HG03095 (cell line): Measurements from ENCODE around the gene ARHGEF10L.

Experiments used
- ATAC-seq: cut with Tn5 transposase; IDR thresholded peaks from one replicate; pipeline ENCODE4 v1.9.1; 2021; ENCODE audit warnings: moderate library complexity; ENCODE audit not compliant: unreplicated experiment

Gene ARHGEF10L

DNA sequence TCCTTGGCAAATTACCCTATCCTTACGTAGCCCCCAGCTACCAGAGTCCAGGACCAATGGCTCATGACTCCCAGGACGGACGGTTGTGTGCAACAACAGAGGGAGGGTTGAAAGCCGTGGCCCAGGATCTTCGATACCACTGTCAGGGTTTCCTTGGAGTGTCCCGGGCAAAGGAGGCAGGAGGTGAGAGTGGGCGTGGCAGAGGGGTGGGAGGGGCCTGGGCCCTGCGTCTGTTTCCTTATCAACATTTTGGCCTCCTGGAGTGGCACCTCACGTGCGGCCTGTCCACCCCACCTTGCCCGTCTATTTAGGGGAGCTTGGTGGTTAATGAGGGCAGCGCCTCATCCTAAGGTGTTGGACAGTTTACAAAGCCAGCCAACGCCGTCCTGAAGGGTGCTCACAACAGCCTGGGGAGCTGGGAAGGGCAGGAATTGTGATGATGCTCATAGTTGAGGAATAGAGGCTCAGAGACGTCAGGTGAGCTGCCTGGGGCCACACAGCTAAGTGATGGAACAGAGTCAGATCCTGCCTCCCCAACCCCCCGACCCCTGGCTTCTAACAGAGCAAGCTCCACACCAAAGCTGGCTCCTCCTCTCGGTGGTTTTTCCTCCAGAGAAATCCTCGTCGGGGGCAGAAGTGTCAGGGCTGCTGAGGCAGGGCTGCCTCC is 17.4 kb upstream of the ARHGEF10L start:
- ATAC-seq = no peak

DNA sequence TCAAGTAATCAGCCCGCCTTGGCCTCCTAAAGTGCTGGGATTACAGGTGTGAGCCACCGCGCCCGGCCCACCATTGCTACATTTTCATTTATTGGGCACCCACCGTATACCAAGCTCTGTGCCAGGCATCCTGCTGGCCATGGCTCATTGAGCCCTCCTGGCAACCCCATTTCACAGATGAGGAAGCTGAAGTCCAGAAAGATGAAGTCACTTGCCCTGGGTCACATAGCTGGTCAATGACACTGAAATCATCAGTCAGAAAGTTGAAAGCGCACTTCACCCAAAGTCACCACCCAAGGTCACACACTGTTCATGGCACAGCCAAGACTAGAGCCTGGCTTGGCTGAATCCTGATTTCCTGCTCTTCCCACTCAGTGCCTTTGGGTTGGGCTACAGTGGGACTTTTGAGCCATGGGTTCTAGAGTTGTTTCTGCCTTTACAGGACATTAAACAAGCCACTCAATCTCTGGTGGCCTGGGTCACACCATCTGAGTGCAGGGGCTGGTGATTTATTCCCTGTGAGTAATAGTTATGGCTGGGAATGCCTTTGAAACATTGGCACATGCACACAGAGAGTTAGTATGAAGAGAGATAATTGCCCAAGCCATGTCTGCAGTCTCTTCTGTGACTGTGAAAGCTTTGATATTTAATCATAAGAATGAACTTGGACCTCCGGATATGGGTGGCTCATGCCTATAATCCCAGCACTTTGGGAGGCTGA is 16.0 kb upstream of the ARHGEF10L start:
- no peak for ATAC-seq

DNA sequence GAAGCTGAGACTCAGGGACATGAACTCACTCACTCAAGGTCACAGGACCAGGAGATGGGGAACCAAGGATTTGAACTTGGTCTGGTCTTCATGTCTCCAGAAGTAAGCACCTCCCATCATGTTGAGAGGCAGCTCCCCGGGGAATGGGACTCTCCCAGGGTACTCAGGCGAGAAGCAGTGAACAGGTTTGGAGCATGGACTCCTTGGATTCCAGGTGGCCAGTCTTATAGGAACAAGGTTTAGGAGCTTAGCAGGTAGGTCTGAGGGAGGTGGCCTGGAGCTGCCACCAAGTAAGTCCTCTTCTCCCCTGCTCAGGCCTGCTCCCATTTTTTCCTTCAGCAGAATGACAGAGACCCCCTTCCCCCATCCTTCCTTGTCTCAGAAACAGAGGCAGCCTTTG is 14.9 kb upstream of the ARHGEF10L start:
- no peak for ATAC-seq

DNA sequence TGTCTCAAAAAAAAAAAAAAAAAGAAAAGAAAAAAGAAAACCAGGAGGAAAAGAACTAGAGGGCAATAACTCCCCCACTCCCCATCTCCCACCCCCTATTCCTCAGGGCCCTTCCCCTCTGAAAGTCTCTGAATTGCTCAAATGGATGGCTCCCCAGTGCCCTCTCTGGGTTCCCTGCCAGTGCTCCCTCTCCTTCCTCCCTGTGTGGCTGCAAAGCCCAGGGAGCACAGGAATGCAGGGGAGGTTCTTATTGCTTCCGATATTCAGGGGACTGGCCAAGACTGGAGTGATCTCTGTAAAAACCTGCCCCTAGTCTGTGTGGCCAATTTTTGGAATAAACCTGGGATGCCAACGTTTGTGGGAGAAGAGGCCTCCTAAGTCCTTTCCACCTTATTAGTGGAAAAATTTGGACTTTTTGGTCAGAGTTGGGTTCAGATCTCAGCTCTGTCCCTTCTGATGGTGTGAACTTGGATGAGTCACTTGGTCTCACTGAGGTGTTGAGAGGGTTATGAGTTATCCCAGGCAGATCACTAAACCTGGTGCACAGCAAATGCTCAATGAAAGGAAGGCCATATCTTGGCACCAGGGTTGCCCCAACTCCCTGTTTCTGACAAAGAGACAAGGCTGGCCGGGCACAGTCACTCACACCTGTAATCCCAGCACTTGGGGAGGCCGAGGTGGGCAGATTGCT is 13.4 kb upstream of the ARHGEF10L start:
- no peak for ATAC-seq

DNA sequence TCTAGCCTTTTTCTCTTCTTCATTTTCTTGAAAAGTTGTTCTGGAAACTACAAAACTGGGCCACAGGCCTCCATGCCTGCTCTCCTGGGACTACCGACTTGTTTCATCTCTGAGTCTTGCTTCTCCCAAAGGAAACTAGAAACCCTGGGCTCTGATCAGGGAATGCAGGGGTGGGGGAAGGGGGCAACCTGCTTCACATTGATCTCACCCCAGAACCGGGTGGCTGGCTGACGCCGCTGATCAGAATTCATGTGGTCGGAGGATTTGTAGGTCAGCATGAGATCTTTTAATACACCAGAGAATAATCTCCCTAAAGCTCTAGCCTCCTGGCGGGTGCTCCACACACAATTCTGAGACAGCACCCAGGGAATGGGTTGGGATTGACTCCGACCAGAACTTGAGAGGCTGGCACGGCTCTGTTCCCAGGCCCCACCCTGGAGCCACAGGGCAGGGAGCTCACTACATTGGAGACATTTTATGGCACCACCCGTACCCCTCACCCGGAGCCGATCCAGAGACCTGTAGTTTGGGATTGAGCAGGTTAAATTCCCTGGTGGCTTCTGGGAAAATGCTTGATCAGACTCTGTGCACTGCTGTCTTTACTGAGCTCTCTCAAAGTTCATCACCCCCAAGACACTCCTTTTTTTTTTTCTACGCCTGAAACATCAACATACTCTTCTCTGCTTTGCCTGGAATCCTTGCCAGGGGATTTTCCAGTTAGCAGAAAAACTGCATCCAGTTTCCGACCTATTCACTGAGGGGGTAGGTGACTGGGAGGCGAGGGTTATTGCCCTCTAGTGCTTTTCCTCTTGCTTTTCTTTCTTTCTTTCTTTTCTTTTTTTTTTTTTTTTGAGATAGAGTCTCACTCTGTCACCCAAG is 12.2 kb upstream of the ARHGEF10L start:
- no peak for ATAC-seq

DNA sequence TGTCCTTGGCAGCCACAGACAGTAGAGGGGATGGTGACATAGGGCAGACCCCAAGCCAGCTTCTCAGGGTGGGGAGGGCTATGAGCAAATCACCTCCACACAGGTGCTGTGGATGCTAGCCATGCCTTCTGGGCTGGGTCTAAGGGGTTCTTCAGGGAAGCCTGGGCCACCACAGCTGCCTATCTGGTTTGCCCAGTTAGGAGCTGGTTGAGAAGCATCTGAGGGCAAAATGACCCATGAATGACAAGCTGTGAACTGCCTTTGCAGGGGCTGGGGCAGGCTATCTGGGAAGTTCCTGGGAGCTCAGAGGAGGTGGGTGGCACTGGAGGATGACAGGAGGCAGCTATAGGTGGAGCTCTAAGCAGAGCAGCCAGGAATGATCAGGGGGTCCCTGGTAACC is 10.1 kb upstream of the ARHGEF10L start:
- ATAC-seq = no peak

DNA sequence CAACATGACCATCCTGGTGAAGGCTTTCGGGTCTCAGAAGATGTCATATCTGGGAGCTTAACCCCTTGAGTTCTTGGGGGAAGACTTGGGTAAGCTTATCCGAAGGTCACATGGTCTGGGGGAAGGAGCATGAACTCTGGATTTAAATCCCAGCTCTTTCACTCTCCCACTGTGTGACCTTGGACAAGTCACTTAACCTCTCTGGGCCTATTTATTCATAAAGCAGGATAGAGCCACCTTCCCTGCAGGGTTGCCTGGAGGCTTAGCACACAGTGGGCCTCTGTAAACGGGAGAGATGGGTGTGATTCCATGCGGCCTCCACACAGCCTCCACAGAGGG is 8.2 kb upstream of the ARHGEF10L start:
- no peak for ATAC-seq

DNA sequence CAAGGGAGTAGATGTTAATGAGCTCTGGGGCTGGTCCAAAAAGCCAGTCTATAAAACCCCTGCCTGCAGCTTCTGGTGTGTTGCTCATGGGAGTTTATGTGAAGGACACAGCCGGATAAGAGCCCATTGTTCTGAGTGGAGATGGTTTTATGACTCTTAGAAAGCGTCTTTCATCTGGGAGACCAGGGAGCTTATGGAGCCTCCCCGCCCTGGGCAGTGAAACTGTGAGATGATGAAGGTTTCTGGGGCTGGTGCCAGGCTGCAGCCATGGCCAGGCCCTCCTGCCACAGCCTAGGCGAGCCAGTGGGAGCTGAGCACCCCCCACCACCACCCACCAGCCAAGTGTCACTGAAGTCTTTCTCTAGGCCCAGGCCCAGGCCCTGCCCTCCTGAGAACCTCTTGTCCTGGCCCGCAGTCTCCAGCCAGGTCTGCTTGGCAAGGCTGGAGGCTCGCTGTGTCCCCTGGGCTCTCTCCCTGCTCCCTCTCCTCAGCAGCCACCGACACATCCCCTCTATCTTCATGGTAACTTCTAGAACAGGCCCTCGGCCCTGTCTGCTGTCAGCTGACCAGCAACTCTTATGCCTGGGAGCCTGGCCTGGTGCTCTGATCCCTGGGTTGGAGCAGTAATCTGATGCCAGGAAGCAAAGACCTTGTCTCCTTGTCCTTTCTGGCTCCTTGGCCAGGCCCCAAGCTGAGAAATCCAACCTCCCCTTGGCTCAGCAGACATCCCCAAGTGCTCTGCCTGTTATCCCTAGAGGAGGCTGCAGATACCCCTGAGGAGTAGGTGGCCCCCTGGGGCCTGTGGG is 7.6 kb upstream of the ARHGEF10L start:
- no peak for ATAC-seq

DNA sequence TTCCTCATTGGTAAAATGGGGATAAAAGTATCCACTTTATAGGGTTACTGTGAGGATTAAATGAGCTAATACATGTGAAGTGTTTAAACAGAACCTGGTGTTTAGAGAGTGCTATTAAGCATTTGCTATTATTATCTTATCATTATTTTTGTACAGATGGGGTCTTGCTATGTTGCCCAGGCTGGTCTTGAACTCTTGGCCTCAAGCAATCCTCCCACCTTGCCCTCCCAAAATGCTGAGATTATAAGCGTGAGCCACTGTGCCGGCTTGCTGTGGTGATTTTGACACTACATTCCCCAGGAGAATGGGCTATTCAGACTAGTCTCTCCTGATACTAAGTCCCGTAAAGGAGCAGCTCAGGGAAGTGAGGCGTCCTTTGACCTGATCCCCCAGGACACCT is 6.3 kb upstream of the ARHGEF10L start:
- no peak for ATAC-seq

DNA sequence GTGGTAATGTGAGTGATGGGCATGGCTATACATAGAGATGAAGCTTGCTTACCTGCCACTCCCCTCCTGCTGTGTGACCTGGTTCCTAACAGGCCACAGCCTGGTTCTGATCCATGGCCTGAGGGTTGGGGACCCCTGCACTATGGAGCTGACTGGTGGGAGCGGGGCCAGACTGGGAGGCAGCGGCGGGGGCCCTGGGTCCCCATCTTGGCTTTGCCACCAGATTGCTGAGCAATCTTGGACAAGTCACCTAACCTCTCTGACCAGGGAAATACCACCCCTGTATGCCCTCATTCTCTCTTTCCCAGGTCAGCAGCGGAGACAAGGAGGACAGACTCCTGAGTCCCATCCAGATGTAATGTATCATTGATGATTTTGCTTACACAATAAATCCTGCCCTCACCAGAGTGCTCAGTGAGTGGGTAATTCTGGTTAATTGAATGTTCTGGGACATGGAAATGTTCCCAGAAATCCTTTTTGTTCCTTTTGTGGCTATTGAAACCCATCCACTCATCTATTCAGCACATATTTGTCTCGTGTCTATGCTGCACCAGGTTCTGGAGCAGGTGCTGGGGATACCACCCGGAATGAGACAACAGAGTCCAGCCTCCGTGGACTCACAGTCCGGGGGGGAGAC is 4.1 kb upstream of the ARHGEF10L start:
- ATAC-seq = no peak

DNA sequence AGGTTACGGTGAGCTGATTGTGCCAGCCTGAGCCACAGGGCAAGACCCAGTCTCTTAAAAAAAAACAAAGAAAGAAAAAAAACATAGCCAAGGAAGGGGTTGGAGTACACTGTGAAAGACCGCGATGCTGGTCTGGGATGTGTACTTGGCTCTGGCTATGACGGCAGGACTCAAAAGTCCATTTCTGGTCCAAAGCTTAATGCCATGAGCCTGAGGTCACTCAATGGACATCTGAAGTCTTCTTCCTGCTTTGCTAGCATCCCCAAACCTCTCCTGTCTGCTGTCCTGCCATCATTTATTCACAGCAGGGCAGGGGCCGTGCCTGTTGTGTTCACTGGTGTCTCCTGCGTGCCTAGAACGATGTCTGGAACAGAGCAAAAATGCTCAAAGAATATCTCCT is 1.5 kb upstream of the ARHGEF10L start:
- ATAC-seq = no peak

DNA sequence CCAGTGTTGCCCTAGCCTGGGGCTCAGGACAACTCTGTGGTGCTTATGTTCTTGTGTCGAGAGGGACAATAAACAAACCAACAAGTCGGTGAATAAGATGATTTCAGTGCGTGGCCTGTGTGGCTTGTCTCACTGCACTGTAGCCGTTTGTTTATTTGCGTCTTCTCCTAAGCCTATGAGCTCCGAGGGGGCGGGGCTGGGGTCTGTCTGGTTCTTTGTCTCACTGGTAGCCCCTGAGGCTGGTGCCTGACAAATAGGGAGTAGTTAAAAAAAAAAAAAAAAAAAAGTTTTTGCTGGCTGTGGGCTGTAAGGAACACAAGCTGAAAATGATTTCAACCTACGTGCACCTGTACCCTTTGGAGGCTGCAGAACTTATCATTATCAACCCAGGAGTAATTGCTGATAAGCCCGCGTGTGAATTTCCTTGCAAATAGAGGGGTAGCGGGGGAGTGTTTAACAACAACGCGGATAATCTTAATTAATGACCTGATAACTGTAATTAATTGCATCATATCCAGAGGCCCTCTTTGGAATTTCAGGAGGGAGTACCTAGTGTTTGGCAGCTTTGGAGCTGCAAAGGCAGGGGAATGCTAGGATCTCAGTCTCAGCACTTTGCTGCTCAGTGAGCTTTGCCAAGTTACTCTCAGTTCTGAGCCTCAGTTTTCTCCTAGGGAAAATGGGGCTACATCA is 925 bp upstream of the ARHGEF10L start:
- no peak for ATAC-seq

DNA sequence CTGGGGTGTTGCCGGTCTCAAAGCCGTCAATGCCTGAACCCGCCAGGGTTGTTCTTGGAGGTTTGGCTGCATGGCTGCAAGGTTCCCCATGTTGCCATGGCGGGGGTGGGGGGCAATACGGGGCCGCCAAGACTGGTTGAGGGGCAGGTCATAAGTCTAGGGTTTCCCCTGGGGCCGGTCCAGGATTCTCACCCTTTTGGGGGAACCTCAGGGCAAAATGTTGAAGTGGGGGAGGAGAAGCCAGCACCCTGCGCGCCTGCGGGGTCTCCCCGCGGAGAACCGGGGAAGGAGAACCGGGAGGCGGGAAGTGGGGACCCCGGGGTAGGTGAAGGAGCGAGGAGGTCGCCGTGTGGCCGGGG is 401 bp upstream of the ARHGEF10L start:
- no peak for ATAC-seq

DNA sequence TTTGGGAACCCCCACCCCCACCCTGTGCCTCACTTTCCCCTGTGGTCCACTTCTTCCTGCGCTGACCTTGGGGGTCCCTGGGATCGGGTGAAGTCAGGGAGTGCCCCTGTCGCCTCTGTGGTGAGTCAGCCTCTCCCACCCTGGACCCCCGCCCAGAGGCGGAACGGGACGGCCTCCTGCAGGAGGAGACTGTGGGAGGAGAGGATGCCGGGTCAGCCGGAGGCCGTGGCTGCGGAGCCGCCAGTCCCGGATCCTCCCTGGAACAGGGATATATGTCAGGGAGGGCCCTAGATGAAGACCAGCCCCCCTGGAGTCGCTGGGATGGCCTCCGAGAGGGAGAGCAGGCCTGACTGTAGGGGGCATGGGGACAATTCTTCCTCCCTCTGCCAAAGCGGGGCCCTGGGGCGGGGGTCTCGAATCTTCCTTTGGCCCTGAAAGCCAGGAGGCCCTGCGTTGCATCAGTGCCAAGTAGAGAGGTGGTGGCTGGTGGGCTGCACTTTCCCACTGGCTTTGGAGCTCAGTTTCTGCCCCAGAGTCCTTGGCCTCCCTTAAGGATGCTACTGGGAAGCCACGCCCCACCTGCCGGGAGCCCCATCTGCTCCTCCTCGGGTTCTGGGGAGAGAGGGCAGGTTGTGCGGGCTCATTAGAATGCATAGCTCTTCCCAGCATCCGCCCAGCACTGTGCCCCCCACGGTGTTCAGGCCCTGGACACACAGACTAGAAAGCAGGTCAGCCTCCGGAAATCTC is 930 bp downstream of the ARHGEF10L start:
- no peak for ATAC-seq

DNA sequence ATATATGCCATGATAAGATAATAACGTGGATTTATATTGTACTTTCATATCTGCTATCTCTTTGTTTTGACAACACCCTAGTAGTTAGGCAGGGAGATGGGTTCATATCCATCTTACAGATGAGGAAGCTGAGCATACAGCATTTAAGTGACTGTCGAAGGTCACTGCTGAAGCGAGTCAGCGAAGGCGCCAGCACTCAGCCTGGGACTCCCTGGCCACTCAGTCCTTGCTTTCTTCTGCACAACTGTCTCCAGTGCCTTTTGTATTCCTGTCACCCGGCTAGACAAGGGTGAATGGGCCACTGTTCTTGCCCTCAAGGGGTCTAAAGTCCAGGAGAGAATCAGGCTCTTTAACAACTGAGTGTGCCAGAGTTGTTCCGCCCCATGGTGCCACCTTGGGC is 3.1 kb downstream of the ARHGEF10L start:
- no peak for ATAC-seq

DNA sequence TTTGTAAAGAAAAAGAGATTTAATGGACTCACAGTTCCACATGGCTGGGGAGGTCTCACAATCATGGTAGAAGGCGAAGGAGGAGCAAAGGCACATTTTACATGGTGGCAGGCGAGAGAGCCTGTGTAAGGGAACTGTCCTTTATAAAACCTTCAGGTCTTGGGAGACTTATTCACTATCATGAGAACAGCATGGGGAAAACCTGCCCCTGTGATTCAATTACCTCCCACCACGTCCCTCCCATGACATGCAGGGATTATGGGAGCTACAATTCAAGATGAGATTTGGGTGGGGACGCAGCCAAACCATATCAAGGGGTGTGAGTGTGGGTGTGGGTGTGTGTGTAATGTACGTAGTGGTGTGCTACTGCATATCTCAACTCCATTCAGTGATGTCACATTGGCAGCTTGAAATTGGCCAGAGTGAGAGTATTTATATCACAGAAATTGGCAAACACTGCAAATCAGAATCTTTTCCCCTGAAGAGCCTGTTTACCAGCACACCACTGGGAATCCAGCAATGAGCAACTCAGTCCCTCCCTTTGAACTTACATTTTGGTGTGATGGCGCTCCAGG is 5.4 kb downstream of the ARHGEF10L start:
- no peak for ATAC-seq

DNA sequence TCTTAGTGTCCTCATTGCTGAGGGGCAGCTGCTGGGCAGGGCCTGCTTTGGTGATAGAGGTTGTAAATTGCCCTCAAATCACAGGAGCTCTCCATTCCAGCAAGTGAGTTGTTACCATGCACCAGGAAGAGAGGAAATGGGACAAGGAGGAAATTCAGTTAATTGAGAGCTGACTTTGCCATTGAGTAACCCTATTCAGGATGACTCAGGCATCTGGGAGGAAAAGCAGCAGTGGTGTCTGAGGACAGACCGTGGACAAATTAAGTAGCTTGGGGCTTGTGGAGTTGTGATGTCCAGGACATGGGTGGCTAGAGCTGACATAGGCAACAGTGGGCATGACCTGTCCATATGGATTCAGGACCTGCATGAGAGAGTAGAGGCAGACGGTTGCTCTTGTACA is 5.9 kb downstream of the ARHGEF10L start:
- ATAC-seq = no peak

DNA sequence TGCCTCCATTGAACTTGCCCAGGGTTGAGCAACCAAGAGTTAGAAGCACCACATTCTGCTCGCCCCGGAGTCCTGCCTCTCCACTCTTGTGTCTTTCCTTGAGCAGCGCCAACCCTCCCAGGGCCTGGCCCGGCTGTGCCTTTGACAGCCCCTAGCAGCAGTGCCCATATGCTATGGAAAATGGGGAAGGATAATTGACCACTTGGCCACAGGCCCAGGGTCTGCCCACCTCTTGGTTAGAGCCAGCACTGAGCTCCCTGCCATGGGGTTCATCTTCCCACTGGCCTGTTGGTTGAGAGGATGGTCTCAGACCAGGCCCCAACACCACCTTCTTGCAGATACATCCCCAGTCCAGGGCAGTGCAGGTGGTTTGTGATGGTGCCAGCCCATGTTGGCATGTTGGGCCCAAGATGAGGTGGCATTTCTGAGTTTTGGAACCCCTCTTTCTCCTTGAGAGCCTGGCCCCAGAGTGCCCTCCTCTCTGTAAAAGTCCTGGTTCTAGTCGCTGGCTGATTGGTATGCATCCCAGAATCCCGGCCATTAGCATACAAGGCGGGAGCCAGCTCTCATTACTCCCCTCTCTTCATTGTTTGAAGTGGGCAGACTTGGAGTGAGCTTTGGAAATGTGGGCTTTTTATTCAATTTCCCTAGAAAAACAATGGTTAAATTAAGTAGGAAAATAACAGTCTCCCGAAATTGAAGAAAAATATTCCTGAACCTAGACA is 7.6 kb downstream of the ARHGEF10L start:
- no peak for ATAC-seq
